ENCODE data around the gene KDM4B.

Gene KDM4B

DNA sequence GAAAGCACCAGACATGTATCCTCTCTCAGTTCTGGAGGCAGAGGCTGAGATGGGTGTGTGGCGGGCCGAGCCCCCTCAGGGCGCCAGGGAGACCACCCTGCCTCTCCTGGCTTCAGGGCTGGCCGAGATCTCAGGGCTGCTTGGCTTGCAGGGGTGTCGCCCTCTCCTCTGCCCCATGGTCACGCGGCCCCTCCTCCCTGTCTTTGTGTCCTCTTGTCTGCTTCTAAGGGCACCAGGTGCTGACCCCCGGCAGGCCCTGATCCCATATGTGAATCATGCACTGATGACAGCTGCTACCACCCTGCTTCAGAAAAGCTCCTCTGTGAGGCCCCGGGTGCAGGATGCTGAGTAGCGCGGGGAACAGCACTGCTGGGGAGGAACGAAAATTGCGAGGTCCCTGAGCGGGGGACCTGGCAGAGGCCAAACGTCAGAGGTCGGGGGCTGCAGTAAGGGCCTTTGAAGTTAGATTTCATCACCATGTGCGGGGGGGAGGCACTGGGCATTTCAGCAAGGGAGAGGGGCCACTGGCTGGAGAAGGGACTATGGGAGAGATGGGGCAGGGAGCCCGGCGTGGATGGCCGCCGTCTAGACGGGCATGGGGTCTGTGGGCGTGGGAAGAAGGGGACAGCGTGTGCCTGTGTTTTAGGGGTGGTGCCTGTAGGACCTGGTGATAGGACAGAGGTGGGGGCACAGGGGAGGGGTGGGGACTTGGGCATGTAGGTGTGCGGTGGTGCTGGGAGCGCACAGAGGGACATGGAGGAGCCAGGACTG is 125.2 kb downstream of the KDM4B start:
- DNase-seq: no peak

DNA sequence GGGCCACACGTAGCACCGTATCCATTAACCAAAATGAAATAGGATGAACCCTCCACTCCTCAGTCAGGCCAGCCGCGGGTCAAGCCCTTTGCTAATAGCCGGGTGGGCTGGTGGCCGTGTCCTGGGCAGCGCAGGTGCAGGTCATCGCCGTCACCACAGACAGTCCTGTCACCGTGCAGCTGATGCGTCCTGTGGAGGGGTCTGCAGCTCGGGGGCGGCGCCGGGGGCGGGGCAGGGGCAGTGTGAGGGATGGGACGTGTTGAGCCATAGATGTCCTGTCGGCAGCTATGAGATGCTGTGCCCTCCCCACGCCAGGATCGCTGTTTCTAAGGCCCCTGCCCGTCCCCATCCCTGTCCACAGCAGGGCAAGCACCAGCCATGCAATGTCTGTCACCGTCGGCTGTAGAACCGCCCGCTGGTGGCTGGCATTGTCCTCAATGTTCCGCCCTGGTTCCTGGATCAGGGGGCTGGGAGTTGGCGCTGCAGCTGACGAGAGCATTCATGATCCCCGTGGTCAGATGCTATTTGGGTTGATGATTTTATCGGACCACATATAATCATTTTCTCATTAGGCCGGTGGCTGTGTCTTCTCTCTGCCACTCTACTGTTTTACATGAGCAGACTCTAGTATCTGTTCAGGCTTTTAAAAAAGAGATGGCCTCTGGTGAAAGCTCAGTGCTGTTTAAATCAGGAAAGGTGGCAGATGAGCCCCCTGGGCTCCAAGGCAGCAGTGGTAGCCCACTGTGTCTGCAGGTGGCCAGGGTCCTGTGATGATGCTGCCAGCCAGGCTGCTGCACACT is 126.1 kb downstream of the KDM4B start:
- no peak for DNase-seq

DNA sequence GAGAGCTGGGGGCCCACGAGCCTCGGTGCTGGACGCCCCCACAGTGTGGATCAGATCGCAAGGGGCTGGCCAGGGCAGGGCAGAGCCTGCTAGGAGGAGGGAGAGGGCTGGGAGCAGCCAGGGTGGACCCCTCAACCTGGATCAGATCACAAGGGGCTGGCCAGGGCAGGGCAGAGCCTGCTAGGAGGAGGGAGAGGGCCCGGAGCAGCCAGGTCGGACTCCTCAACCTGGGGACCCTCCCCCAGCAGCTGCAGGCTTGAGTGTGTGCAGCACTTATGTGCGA is 126.6 kb downstream of the KDM4B start:
- no peak for DNase-seq

DNA sequence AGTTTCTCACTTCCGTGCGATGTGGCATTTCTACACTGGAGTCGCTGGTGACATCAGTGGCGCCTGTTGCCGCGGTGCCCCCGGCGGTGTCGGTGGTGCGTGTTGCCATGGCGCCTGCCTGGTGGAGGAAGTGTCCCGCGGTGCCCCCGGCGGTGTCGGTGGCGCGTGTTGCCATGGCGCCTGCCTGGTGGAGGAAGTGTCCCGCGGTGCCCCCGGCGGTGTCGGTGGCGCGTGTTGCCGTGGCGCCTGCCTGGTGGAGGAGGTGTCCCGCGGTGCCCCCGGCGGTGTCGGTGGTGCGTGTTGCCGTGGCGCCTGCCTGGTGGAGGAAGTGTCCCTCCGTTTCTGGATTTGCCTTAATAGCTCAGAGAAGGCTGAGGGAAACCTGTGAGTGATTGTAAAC is 127.6 kb downstream of the KDM4B start:
- DNase-seq: no peak

DNA sequence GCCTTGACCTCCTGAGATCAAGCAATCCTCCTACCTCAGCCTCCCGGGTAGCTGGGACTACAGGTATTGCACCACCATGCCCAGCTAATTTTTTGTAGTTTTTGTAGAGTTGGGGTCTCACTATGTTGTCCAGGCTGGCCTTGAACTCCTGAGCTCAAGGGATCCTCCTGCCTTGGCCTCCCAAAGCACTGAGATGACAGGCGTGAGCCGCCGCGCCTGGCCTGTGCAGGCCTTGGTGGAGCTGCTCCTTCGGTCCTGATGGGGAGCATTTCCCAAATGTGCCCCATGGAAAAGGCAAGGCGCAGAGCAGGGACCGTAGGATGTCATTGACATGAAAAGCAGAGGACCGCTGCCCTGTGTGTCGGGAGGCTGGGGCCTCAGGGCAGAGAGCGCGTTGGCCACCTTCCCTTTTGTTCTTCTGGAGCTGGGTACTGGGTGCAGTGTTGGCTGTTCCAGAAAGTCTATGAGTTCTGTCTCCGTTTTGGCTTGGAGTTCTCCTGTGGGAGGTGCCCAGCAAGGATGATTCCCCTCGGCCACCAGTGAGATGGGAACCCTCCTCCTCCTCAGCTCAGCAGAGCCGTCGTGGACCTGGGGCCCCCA is 128.5 kb downstream of the KDM4B start:
- DNase-seq: no peak

DNA sequence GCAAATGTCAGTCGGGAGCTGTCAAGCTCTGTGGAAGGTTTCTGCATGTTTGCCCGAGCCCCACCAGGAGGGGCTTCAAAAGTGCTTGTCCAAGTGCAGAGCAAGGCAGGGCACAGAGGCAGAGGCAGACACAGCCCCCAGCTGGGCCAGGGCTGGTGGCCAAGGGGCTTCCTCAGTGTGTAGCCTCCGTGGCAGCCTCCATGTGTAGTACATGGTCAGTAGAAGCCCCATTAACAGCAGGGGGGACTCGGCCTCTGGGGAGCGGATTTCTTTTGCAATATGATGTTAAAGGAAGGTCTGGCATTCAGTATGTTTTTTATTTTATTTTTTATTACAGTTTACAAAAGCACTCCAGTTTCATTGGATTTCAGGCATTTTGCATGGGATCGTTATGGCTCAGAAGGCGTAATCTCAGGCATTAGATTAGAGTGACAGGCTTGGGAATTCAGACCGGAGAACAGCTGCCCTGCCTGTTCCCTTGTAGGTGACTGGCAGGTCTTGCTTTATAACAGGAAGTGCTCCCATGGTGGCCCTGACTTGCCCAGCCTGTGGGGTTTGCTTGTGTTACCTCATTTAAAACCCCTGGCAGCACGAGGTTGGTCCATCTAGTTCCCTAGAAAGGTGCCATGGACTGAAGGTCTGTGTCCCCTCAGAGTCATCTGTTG is 129.2 kb downstream of the KDM4B start:
- DNase-seq: no peak

DNA sequence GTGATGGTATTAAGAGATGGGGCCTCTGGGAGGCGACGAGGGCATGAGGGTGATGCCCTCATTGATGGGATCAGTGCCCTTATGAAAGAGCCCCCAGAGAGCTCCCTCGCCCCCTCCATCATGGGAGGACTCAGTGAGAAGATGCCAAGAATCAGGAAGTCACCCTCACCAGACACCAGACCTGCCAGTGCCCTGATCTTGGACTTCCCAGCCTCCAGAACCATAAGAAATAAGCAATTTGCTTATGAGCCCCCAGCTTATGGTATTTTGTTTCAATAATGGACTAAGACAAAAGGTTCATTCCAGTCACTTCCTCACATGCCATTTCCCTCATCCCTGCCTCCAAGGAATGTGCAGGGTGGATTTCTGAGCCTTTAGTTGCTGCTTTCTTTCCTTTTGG is 129.7 kb downstream of the KDM4B start:
- no peak for DNase-seq

DNA sequence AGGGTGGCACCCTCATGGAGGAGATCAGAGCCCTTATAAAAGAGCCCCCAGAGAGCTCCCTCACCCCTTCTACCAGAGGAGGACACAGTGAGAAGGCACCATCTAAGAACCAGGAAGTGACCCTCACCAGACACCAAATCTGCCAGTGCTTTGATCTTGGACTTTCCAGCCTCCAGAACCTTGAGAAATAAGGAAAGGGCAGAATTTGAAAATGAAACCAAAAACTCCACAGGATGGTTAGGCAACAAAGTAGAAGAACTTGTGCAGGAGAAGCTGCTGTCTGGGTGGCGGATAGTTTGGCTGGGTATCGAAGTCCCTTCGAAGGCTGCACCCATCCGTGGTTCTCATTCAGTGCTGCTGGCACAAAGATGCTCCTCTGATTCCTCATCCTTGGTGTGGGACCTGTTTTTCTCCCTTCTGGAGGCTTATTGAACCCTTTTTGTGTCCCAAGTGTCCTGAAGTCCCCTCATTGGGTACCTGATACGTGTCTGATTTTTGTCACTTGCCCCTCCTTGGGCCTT is 130.8 kb downstream of the KDM4B start:
- no peak for DNase-seq

DNA sequence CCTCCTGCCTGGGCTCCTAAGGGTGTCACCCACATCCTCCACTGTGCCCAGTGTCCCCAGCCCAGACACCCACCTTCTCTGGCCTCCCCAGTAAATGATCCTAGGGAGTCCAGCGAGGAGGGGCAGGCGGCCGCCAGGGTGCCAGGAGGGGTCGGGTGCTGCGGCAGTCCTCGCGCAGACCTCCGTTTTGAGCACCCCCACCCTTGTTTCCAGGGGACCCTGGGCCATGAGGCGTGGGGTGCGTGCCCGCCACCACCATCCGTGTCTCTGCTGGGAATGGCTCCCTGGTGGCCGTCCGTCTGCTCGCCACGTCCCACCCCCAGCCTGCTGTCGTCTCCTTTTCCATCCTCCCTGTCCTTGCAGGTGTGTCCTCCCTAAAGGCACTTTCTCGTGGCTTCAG is 133.0 kb downstream of the KDM4B start:
- DNase-seq: no peak

DNA sequence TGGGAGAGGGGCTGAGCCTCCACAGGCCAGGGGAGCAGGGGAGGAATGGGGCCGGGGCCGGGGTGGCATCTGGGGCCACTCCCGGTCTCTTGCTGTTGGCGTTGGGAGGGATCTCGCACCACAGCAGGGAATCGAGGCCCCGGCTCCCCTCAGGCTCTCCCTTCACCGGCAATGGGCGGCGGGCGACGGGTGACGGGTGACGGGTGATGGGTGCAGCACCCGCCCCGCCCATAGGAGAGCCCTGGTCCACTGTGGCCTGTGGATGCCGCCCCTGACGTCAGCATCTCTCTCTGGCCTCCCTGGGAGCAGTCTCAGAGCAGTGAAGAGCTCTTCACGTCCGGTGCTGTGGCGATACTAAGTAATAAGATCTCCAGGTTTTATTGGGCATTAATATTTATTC is 133.6 kb downstream of the KDM4B start:
- DNase-seq: no peak

DNA sequence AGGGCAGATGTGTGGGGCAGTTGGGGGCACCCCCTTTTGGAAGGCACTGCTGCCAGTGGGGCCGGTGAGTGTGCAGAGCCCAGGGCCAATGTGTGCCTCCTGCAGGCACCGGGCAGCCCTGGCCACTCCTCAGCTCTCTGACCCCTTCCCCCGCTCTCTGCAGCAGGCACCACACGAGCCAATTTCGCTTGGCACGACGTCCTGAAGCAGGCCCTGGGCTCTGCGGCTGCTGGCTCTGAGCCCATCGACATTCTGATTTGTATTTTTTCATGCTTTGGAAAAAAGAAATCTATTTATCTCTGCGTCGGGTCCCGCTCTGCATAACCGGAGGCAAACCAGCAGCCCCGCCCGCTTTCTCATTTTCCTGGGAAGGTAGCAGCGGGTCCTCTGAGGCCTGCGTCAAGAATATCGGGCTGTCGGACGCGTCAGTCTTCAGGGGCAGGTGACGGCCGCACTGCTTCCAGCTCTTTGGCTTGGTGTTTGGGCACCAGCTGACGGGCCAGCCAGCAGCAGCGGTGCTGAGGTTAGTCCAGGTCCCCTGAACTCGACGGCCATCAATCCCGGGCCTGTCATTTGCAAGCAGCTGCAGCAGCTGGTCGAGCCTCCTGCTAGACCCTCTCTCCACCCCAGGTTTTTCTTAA is 134.3 kb downstream of the KDM4B start:
- DNase-seq: no peak

DNA sequence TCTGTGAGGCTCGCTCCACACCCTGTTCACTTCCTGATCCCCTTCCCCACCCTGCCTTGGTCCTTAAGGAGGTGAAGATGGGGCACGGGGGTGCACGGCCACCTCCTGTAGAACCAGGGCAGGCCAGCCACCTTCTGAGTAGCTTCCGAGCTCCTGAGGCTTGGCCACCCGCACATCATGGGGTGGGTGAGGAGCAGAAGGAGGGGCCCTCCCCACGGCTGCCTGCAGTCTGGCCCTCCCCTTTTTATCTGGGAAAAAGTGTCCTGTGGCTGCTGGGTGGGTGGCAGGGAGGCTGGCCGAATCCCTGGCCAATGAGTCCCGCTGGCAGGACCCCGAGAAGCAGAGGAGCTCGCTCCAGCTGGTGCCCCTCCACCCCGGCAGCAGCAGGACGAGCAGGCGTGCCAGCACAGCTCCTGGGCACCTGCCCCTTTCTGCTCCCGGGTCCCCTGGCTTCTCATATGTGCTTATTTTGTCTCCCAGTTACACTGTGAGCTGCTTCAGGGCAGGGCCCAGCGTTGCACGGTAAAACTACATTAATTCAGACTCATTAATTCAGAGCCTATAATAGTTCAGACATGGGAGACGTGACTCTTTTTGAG is 135.0 kb downstream of the KDM4B start:
- DNase-seq: no peak

DNA sequence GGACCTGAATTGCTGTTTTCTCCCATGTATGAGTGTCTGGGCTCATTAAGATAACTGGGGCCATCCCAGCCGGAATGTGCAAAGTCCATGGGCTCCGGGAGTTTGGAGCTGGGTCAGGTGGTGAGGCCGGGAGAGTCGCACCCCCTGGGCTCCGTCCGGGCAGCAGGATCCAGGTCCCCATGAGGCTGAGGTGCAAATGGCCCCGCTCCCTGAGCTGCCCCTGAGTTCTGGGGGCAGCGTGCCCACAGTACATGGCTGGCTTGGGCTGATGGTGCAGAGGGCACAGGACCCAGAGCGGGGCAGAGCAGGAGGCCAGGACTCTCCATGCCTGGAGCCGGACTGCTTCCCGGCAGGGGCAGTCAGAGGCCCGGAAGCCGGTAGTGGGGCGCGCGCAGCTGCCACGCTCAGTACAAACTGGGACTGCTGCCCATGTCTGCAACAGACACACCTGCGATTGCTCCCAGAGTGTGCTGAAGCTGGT is 136.0 kb downstream of the KDM4B start:
- no peak for DNase-seq

DNA sequence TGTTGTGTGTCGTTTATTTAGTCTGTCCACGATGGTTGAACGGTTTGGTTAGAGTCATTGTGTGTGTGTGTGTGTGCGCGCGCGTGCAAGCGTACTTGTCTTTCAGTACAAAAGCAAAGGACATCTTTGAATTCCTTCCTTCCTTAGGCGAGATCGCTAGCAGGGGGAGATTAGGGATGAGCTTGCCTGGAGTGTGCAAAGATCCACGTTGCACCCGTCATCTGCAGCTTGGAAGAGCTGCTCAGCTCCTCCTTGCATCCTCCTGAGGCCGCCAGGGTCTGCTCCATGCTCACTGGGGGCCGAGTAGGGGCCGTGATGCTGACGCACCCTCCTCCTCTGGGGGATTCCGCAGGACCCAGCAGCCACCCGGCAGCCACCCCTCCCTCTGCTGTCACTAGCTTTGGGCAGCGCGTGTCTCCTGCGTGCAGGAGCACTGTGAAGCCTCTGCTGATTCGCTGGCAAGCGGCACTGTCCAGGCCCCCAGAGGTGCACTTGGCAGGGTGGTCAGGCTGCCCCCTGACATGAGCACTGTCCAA is 137.3 kb downstream of the KDM4B start:
- no peak for DNase-seq

DNA sequence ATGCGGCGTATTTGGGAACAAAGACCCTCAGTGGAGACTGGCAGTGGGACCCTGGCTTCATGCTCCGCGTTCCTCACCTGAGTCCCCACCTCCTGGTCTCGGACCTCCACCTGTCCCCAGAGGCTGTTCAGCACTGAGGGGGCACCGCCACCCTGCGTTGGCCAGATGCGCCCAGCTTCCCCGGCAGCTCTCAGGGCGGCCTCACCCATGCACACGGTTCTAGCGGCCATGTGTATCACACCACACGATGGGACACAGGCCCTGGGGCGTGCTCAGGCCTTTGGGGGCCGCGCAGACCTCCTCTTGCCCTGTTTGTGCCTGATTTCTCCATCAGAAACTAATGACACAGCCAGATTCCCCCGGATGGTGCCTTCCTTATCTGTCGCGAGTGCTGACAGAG is 138.1 kb downstream of the KDM4B start:
- DNase-seq: no peak

DNA sequence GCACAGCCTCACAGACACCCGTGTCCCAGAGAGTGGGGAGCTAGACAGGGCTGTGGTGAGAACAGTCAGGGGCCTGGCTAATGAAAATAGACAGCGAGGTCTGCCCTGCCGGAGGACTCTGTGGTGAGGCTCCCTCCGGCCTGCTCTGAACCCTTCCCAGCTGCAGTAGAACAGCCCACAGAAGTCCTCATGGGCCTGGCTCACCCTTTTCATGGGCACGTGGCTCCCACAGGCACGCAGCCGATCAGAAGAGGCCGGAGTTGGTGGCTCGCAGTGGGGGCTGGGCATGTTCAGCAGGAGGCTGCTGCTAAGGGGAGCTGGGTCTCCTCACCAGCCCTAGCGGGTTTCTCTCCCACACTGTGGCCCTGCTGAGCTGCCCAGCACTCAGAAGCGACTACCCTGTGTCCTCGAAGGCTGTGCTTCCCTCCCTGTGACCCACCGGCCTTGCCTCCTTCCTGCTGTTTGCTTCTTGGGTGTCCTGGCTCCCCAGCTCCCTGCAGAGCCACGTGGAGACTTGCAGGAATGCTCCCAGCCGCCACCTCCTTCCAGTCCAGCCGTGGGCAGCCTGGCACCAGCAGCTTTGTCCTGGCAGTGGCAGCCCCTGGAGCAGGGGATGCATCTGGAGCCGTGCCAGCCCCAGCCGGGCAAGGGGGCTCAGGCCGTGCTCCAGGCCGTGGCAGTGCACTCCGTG is 138.7 kb downstream of the KDM4B start:
- DNase-seq: no peak

DNA sequence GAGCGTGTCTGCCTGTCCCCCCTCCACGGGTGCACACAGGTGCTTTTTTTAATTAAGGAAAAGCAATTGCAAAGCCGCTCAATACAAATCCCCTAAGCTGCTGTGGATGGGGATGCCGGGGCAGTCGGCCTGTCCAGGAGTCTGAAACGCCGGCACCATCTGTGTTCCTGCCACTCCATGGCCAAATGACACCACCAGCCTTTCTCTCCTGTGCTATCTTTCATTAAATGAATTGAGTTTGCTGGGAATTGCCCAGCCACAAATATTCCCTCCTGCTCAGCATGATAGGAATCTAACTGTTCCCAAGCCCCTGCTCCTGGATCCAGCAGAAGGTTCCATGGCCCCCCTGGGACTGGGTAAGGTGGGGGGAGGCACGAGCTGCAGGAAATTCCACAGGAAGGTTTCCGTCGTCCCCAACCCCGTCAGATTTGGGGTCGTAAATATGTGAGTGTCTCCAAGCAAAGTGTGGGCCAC is 139.2 kb downstream of the KDM4B start:
- no peak for DNase-seq

DNA sequence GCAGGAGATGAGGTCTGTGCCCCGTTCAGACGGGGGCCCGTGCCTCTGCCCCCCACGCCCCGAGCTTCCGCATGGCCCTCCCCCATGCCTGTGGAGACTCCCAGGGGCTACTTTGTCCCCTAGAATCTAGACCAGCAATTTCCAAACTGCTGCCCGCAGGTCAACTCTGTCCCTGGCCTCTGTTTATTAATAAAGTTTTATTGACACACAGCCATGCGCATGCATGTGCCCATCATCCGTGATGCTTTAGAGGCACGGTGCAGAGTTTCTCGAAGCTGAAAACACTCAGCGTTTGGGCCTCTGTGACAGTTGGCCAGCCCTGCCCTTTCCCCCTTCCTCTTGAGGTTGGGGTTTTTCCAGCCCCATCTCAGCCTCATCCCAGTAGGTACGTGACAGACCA is 140.0 kb downstream of the KDM4B start:
- DNase-seq: no peak

DNA sequence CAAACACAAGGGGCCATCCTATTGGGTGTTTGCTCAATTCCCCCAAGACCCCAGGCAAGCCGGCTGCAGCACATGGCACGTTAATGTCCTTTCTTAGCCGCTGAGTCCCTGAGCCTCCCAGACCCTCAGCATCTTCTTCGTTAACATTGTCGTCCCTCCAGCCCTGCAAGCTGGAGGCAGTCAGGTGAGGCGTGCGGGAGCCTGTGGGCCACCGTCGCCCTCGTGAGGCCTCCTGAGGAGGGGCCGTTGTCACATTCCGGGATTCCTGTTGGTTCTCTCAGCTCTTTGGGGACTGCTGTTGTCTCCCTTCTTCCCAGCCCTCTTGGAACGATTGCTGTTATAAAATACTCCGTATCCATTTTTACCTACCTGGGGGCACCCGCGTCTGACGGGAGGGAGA is 140.6 kb downstream of the KDM4B start:
- DNase-seq: no peak

DNA sequence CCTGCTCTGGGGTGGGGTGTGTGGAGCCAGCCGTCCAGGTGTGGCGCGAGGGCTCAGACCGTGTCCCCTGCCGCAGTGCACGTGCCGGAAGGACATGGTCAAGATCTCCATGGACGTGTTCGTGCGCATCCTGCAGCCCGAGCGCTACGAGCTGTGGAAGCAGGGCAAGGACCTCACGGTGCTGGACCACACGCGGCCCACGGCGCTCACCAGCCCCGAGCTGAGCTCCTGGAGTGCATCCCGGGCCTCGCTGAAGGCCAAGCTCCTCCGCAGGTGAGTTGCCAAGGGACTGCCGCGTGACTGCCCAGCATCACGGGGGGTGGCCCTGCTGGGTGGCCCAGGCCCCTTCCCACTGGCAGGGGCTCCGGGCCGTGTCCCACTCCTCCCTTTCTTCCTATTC is 141.6 kb downstream of the KDM4B start:
- DNase-seq: no peak

DNA sequence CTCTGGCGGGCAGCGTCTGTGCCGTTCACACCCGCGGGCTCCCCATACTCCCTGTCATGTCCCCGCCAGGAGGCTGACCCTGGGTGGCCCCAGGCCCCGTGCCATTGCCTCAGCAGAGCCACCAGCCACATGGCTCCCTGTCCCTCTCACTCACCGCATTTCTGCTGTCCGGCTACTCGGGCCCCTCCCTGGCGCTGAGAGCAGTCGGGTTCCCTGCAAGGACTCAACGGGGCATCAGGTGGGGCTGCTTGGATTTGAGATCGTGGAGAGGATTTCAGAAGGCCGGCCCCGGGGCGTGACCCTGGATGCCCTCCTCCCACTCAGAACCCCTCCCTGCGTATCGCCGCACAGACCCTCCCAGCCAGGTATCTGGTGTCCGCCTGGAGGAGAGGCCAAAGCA is 142.1 kb downstream of the KDM4B start:
- no peak for DNase-seq
